Stimulated activated naive B cell treated with anti-CD40 and anti-IgM and Interleukin-4, amounts not matched to agents 10 μg/mL and 1 μg/mL and 100 μg/mL, for 72 hours (primary cell): ENCODE results near the gene LPO.

Source experiments
- ATAC-seq, 2 donors: fragments of 150-1000 bp; cut with Tn5 transposase; replicated peaks; 2 replicates each; pipeline ENCODE4 v1.10.0; 2021; ENCODE audit warnings: moderate library complexity in 1 of 2
- DNase-seq: peaks from one replicate; pipeline ENCODE4 v3.0.0; 2021
- H3K27ac Mint-ChIP-seq: one replicate; pipeline ENCODE4 v1.8.0; 2022; ENCODE audit warnings: mild to moderate bottlenecking, mixed read lengths
- H3K27me3 Mint-ChIP-seq, 2 donors: one replicate each; pipeline ENCODE4 v1.8.0; 2022; ENCODE audit warnings: mixed read lengths in 2 of 2
- H3K36me3 Mint-ChIP-seq, 2 donors: one replicate each; pipeline ENCODE4 v1.8.0; 2022; ENCODE audit warnings: mixed read lengths in 2 of 2, mild to moderate bottlenecking in 1 of 2
- H3K4me1 Mint-ChIP-seq, 2 donors: one replicate each; pipeline ENCODE4 v1.8.0; 2022; ENCODE audit warnings: mixed read lengths in 2 of 2, mild to moderate bottlenecking in 1 of 2
- H3K4me3 Mint-ChIP-seq, 2 donors: one replicate each; pipeline ENCODE4 v1.8.0; 2022; ENCODE audit warnings: mild to moderate bottlenecking in 2 of 2, mixed read lengths in 2 of 2, moderate library complexity in 1 of 2
- H3K9me3 Mint-ChIP-seq, 2 donors: one replicate each; pipeline ENCODE4 v1.8.0; 2022; ENCODE audit warnings: mixed read lengths in 2 of 2, mild to moderate bottlenecking in 1 of 2

The LPO gene

DNA sequence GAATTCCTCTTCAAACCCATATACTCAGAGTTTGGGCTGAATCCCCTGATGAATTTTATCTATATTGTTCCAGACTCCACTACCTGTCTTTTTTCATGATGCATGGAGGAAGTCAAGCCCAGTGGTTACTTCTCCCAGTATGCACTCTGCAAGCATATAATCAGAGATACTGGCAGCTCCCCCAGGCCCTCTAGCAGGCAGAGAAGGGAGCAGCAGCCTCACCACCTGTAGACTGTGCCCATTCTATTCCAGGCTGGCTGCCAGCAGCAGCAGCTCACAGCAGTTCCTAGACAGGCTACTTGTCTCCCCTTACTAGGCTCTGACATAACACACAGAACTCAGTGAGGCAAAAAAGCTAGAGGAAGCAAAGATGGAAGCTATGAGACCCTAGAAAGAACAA lies 22.7 kb upstream of the LPO start:
- Mint-ChIP-seq H3K9me3 (no peaks in the 10 kb centered on the region), H3K4me3 (no peak overlapping the region), H3K36me3 (peaks cover 10 to 18% of the 10 kb centered on the region in 2 donors), H3K27ac (no peak overlapping the region), H3K4me1 (peaks cover 13 to 21% of the 10 kb centered on the region in 2 donors), H3K27me3 (no peaks in the 10 kb centered on the region)
- no peak for DNase-seq
- no peak for ATAC-seq

DNA sequence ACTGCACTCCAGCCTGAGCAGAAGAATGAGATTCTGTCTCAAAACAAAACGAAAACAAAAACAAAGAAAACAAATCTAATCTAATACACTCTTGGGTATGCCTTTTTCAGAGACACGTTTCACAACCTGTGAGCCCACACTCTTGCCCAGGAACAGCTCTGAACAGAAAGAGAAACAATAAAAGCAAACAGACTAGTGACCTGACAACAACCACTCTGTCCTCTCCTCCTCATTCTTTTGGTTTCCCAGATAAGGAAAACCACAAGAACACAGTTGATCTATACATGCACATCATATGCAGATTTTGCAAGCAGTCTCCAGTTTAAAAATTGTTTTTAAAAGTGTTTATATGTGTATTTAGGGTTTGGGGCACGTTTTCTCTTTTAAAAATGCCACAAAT lies 20.6 kb upstream of the LPO start:
- peaks cover 10 to 12% of the 10 kb centered on the region in 2 donors for H3K36me3 Mint-ChIP-seq
- DNase-seq (no peak), ATAC-seq (no peak)
- peaks cover 16 to 21% of the 10 kb centered on the region in 2 donors for H3K4me1 Mint-ChIP-seq
- no peaks in the 10 kb centered on the region for H3K9me3 Mint-ChIP-seq
- peak overlapping the region; percentile 59 for H3K27ac Mint-ChIP-seq
- H3K4me3 Mint-ChIP-seq, result peak overlapping the region in 1 of 2 donors; percentile 14
- no peaks in the 10 kb centered on the region for H3K27me3 Mint-ChIP-seq

DNA sequence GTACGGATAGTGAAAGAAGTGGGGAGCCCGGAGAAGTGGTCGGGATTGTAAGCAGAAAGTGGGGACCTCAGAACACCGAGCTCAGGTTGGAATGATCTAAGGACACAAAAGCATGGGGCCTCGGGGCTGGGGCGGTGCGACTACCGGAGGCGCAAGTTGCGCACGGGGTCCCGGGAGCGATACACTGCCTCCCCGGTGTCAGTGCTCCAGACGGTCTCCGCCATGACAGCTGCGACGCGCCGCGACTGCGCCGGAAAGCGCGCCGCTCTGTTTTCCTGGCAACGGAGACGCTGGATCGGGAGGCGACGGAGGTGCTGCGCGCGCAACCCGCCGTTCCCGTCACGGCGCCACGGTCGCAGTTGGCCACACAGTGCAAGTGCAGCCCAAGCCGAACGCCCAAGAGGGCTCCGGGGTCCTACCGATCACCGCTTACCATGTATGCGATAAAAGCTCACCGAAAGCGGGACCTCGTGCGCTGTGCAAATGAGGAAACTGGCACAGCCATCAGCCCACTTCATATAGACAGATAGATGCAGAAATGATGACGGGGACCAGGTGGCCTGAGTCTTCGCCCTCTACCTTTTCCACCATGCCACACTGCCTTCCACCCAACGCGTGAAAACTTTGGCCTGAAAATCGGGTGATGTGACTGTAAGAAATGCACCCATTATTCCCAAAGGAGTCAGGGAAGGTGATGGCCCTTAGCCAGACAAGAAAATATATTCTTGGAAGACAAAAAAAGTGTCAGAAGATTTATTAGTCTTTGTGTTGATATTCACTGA lies 19.2 kb upstream of the LPO start, which contains the start of gene MKS1:
Gene MKS1, minus strand, starts transcription at position 249 of the 782 bp plus-strand sequence. Its CDS starts 25 bp downstream, at position 224.
- peaks cover 0 to 3% of the 10 kb centered on the region in 2 donors for H3K27me3 Mint-ChIP-seq
- peak; percentile 98 for ATAC-seq

DNA sequence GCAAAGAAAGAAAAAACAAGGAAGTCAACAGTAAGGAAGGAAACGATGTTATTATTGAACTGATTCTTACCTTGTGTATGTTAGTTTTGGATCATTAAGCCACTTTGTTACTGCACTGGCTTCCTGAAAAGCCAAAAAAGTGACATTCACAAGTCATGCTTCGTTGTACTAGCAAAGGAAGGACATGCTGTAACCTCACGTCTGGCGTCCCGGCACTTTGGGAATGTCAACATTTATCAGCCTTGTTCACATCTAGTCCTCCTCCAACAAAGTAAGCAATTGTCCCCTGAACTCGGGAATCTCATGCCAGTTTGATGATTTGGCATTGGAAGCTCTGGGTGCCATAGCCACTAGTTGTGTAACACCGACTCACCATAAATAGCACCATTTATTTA lies 18.6 kb upstream of the LPO start:
- peaks cover 0 to under 1% of the 10 kb centered on the region in 2 donors for H3K36me3 Mint-ChIP-seq
- peak overlapping the region; percentile 88 for H3K27ac Mint-ChIP-seq
- peak overlapping the region; percentile 88 to 92 for H3K4me3 Mint-ChIP-seq
- peaks cover 16 to 29% of the 10 kb centered on the region in 2 donors for H3K4me1 Mint-ChIP-seq
- DNase-seq, result no peak
- peaks cover 0 to 9% of the 10 kb centered on the region in 2 donors for H3K27me3 Mint-ChIP-seq
- ATAC-seq, result no peak
- no peaks in the 10 kb centered on the region for H3K9me3 Mint-ChIP-seq

More for the DNA sequence above, 19.2 kb upstream of the LPO start, which contains the start of gene MKS1:
- H3K27ac Mint-ChIP-seq, result peak within 1 kb of the TSS; percentile 88
- H3K4me1 Mint-ChIP-seq, result peaks cover 16 to 24% of the 10 kb centered on the region in 2 donors
- peak within 1 kb of the TSS; percentile 88 to 92 for H3K4me3 Mint-ChIP-seq
- H3K9me3 Mint-ChIP-seq, result no peaks in the 10 kb centered on the region
- peak; percentile 94 for DNase-seq
- peaks cover 1 to 2% of the 10 kb centered on the region in 2 donors for H3K36me3 Mint-ChIP-seq

DNA sequence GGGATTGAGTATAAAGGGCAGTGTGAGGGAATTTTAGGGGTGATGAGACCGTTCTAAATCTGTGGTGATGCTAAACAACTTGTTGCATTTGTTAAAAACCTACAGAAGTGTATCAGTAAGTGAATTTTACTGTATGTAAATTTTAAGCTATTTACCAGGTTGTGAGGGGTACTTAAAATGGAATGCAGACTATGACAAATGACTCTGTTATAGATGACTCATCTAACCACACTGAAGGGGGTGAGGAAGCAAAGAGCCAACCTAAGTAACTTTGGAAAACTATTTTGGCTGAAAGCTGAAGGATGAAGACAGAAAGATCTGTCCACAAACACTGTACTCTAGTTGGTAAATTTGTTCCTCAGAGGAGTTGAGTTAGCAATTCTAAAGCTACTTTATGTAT lies 14.1 kb upstream of the LPO start:
- DNase-seq (no peak), ATAC-seq (peak in 1 of 2 donors; percentile 56)
- Mint-ChIP-seq H3K4me1 (peaks cover 6 to 11% of the 10 kb centered on the region in 2 donors), H3K27me3 (peaks cover 19 to 28% of the 10 kb centered on the region in 2 donors), H3K9me3 (no peaks in the 10 kb centered on the region), H3K27ac (no peak overlapping the region), H3K4me3 (no peak overlapping the region), H3K36me3 (no peaks in the 10 kb centered on the region)

DNA sequence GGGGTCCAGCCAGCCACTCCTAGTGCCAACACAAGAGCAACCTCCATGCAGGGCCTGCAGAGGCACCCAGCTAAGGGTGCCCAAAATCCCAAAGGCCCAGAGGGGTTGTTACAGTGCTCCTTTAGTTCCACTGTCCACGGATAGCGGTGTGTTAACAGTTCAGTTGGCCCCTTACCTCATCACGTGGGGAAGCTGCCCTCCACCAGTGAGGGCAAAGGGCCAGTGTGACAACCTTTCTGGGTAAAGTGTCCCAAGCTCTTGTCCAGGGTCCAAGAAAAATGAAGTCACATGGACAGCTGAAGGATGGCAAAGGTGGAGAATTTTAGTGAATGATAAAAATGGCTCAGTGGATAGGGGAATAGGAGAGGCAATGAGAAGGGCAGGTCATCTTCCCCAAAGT lies 10.7 kb upstream of the LPO start:
- Mint-ChIP-seq H3K27ac (no peak overlapping the region), H3K36me3 (no peaks in the 10 kb centered on the region), H3K9me3 (no peaks in the 10 kb centered on the region), H3K27me3 (peaks cover 19 to 28% of the 10 kb centered on the region in 2 donors), H3K4me1 (peaks cover 10 to 20% of the 10 kb centered on the region in 2 donors), H3K4me3 (no peak overlapping the region)
- no peak for ATAC-seq
- no peak for DNase-seq

DNA sequence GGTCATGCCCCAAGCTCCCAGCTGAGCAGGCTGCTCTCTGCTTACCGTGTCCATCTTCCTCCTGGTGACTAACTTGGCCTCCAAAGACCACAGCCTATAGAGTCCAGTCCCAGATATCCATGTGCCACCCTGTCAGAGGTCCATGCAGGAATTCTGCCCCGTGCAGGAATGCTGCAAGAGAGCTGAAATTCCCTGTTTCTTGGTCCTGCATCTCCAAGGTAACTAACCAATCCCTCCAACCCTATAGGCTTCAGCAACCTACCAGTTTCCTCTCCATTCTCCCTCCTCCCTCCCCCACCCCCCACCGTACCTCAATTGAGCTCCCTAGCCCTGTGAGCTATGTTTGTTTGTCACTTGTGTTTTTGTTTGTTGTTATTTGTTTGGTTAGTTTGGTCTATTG lies 9.7 kb upstream of the LPO start:
- no peaks in the 10 kb centered on the region for H3K9me3 Mint-ChIP-seq
- H3K36me3 Mint-ChIP-seq, result no peaks in the 10 kb centered on the region
- no peak overlapping the region for H3K27ac Mint-ChIP-seq
- peaks cover 15 to 26% of the 10 kb centered on the region in 2 donors for H3K4me1 Mint-ChIP-seq
- peaks cover 19 to 28% of the 10 kb centered on the region in 2 donors for H3K27me3 Mint-ChIP-seq
- DNase-seq (no peak), ATAC-seq (no peak)
- H3K4me3 Mint-ChIP-seq, result no peak overlapping the region

DNA sequence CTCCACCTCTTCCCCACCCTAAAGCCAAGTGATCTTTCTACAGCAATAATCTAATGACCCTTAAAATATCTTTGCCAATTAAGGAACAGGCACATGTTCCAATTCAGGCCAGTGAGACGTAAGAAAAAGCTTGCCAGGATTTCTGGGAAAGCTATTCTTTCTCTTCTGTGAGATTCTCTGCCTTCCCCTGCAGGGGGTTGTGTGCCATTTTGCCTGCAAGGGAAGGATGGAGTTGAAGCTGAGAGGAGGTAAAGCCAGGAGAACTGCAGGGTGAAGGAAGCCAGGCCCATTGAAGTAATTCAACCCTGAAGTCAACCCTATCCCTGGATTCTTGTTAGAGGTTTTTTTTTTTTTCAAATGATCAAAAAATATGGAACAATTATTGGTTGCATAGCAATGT lies 9.0 kb upstream of the LPO start:
- no peak overlapping the region for H3K4me3 Mint-ChIP-seq
- H3K27ac Mint-ChIP-seq, result no peak overlapping the region
- DNase-seq (no peak), ATAC-seq (no peak)
- H3K36me3 Mint-ChIP-seq, result no peaks in the 10 kb centered on the region
- no peaks in the 10 kb centered on the region for H3K9me3 Mint-ChIP-seq
- peaks cover 17 to 24% of the 10 kb centered on the region in 2 donors for H3K4me1 Mint-ChIP-seq
- peaks cover 19 to 24% of the 10 kb centered on the region in 2 donors for H3K27me3 Mint-ChIP-seq

DNA sequence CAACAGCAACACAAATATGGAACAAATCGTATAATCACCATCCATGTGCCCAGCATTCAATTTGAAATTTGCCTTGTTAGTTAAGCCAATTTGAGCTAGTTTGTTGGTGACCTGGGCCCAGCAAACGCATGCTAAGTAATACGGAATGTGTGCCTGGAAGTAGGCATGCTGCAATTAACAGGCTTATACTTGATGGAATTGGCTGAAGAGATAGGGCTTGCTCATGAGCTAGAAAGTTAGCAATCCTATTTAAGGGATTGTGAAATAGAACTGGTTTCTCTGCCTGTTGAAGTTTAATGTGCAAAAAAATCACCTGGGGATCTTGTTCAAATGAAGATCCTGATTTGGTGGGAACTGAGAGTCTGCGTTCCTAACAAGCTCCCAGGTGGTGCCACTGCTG lies 8.5 kb upstream of the LPO start:
- H3K4me1 Mint-ChIP-seq, result peaks cover 17 to 23% of the 10 kb centered on the region in 2 donors
- no peaks in the 10 kb centered on the region for H3K36me3 Mint-ChIP-seq
- ATAC-seq (no peak), DNase-seq (no peak)
- no peak overlapping the region for H3K4me3 Mint-ChIP-seq
- H3K27ac Mint-ChIP-seq, result no peak overlapping the region
- peaks cover 20 to 21% of the 10 kb centered on the region in 2 donors for H3K27me3 Mint-ChIP-seq
- no peaks in the 10 kb centered on the region for H3K9me3 Mint-ChIP-seq

DNA sequence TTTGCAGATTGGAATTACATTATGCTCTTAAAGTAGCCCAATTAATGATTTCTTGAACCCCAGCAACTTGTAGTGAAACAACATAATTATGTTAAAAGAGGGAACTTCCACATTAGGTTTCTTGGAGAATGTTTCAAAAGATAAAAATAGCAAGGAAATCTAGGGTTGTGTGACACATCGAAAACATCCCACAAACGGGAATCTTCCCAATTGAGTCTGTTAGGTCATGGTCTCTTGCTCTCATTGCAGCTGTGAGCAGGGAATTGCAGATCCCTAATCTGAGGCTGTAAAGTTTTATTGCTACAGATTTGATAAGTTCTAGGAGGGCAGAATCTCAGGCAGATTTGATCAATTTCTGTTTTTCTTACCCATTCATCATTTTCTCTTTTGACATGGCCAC lies 6.7 kb upstream of the LPO start:
- Mint-ChIP-seq H3K27me3 (peaks cover 21 to 23% of the 10 kb centered on the region in 2 donors), H3K27ac (peak overlapping the region; percentile 91), H3K9me3 (no peaks in the 10 kb centered on the region), H3K4me3 (no peak overlapping the region), H3K4me1 (peaks cover 26 to 27% of the 10 kb centered on the region in 2 donors), H3K36me3 (no peaks in the 10 kb centered on the region)
- ATAC-seq (no peak), DNase-seq (no peak)

DNA sequence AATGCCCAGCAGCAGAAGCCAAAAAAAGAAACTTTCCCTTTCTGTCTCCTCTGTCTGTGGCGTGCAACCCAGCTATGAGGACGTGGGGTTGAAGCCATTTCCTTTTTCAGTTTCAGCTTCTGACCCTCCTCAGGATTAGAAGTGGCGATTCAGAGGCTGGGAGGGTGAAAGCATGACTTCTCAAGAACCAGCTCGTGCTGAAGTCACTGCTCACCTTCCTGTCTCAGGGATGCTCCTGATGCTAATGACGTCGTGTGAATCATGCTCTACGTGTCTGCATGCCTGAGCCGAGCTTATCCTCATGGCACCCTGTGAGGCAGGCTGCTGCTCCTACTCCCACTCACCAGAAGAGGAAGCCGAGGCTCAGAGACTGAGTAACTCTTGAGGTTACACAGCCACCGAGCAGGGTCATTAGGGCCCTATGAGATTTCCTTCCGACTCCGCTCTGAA lies 5.7 kb upstream of the LPO start:
- no peaks in the 10 kb centered on the region for H3K36me3 Mint-ChIP-seq
- peaks cover 19 to 21% of the 10 kb centered on the region in 2 donors for H3K27me3 Mint-ChIP-seq
- peak; percentile 77 for DNase-seq
- peak overlapping the region; percentile 91 for H3K27ac Mint-ChIP-seq
- no peaks in the 10 kb centered on the region for H3K9me3 Mint-ChIP-seq
- peaks cover 26 to 28% of the 10 kb centered on the region in 2 donors for H3K4me1 Mint-ChIP-seq
- ATAC-seq, result peak; percentile 90 to 94
- peak overlapping the region; percentile 46 to 56 for H3K4me3 Mint-ChIP-seq

DNA sequence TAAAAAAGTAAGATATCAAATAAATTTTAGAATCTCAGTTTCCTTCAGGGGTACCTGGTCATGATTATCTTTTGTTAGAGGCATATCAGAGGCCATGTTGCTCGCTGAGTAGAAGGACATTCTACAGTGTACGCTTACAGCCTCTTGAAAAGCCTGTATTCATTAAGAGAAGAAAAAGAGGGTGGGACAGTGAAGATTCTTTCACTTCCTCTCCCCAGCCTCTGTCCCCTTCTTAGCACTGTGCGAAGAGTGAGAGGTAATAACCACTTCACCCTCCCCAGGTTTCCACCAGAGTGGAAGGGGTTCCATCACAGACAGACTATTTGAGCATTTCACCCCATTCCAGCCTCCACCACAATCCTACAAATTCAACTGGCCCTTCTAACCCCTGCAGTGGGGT lies 4.8 kb upstream of the LPO start:
- Mint-ChIP-seq H3K36me3 (no peaks in the 10 kb centered on the region), H3K9me3 (no peaks in the 10 kb centered on the region), H3K27me3 (peaks cover 13 to 17% of the 10 kb centered on the region in 2 donors), H3K27ac (no peak overlapping the region), H3K4me3 (no peak overlapping the region), H3K4me1 (peaks cover 26 to 28% of the 10 kb centered on the region in 2 donors)
- ATAC-seq (peak; percentile 86), DNase-seq (peak; percentile 18)

DNA sequence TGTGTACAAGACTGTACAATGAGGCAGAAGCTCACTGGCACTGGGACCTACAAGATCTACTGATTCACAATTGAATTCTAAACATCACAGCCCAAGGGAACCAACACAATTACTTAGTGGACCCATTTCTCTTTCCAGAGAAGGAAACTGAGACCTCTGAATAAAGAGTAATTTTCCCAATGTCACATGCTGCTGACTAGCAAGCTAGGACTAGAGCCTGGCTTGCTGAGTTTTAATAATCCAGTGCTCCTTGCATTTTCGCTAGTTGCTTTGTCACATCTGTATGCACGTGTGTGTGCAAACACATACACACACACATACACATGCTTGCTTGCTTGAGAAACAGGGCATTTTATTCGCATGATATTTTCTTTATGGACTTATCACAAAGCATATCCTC lies 3.9 kb upstream of the LPO start:
- H3K9me3 Mint-ChIP-seq, result no peaks in the 10 kb centered on the region
- no peak for ATAC-seq
- peaks cover 8 to 24% of the 10 kb centered on the region in 2 donors for H3K27me3 Mint-ChIP-seq
- peaks cover 26 to 28% of the 10 kb centered on the region in 2 donors for H3K4me1 Mint-ChIP-seq
- H3K4me3 Mint-ChIP-seq, result no peak overlapping the region
- no peaks in the 10 kb centered on the region for H3K36me3 Mint-ChIP-seq
- H3K27ac Mint-ChIP-seq, result no peak overlapping the region
- DNase-seq, result no peak

DNA sequence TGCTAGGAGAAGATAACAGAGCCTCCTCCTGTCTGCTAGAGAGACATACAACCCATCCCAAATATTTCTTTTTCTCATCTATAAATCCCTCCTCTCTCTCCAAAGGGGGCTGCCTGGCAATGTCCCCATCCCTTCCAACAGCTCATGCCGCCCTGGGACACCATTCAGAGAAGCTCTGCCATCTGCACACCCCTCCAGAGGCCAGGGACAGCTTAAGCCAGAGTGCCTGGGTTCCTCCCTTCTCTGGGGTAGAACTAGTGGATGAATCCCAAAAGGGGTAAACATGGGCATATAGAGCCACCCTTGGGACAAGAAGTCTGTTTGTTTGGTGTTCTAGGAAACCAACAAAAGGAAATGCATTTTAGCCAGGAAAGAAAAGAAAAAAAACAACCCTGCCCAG lies 2.6 kb upstream of the LPO start:
- H3K4me3 Mint-ChIP-seq, result no peak overlapping the region
- ATAC-seq, result no peak
- H3K27ac Mint-ChIP-seq, result no peak overlapping the region
- no peaks in the 10 kb centered on the region for H3K36me3 Mint-ChIP-seq
- no peaks in the 10 kb centered on the region for H3K9me3 Mint-ChIP-seq
- DNase-seq, result no peak
- peaks cover 20 to 36% of the 10 kb centered on the region in 2 donors for H3K27me3 Mint-ChIP-seq
- H3K4me1 Mint-ChIP-seq, result peaks cover 26 to 28% of the 10 kb centered on the region in 2 donors

DNA sequence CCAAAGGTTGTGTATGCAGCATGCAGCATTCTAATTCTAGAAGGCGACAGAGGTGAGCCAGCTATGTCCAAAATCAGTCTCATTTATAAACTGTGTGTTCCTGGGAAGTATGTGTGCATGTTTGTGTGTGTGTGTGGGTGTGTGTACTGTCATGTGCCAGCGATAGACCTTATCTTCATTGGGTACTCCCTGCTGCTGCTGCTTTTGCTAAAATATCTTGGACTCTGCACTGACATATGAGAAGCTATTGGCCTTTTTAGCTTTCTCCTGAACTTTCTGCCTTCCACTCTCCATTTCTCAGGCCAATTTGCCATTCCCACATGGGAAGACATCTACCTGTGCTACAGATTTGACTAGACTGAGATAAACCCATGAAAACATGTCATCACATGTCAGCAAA lies 2.0 kb upstream of the LPO start:
- no peak for DNase-seq
- H3K27ac Mint-ChIP-seq, result no peak overlapping the region
- H3K36me3 Mint-ChIP-seq, result no peaks in the 10 kb centered on the region
- H3K9me3 Mint-ChIP-seq, result no peaks in the 10 kb centered on the region
- ATAC-seq, result no peak
- peaks cover 26 to 28% of the 10 kb centered on the region in 2 donors for H3K4me1 Mint-ChIP-seq
- no peak overlapping the region for H3K4me3 Mint-ChIP-seq
- peaks cover 24 to 37% of the 10 kb centered on the region in 2 donors for H3K27me3 Mint-ChIP-seq
